ENCODE measurements around the gene KHSRP.

DNA sequence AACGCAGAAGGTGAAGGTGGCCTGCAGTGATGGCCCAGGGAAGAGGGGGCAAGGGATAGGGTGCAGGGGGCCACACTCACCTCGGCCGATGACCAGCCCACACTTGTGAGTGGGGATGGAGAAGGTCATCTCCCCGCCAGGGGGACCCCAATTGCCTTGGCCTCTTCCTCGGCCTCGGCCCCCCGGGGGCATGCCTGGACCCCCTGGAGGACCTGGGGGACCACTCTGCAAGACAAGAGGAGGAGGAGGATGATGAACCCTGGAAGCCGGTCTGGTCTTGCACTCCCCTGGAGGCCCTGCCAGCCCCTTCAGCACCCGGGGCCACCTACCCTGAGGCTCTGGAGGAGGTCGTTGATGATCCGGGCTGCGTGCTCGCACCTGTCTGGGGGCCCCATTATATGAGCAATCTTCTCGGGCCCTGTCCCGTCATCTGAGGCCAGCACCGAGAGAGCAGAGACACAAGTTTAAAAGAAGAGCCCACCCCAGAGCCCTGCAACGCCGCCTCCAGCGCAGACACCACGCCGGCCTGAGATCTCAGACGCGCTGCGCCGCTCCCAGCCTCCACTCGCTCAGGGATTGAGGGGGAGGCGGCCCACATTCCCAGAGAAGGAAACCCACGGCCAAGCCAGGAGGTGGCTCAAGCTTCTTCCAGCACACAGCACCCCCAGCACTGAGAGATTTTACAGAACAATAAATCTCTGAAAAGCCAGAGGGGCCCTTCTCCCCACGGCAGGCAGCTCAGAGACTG is 7.8 kb downstream of the KHSRP start:
- TF ChIP-seq POLR2AphosphoS5 (IDR thresholded peaks at IDR 0.05): peak in 1 of 3 donors; percentile 35
- no peak for TF ChIP-seq POLR2A (IDR thresholded peaks at IDR 0.05)
- TF ChIP-seq, protein P1, sequence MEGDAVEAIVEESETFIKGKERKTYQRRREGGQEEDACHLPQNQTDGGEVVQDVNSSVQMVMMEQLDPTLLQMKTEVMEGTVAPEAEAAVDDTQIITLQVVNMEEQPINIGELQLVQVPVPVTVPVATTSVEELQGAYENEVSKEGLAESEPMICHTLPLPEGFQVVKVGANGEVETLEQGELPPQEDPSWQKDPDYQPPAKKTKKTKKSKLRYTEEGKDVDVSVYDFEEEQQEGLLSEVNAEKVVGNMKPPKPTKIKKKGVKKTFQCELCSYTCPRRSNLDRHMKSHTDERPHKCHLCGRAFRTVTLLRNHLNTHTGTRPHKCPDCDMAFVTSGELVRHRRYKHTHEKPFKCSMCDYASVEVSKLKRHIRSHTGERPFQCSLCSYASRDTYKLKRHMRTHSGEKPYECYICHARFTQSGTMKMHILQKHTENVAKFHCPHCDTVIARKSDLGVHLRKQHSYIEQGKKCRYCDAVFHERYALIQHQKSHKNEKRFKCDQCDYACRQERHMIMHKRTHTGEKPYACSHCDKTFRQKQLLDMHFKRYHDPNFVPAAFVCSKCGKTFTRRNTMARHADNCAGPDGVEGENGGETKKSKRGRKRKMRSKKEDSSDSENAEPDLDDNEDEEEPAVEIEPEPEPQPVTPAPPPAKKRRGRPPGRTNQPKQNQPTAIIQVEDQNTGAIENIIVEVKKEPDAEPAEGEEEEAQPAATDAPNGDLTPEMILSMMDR (IDR thresholded peaks at IDR 0.05 in 8 of 11, conservative IDR thresholded peaks at IDR 0.05 in 3 of 11): no peak
